Measurements from ENCODE around the gene TNFAIP6.
"Not testable (repeated sequence)": the region's sequence is repeated elsewhere in the genome, so short reads cannot be mapped to it uniquely, and the experiment has no call there.

The TNFAIP6 gene

GRCh38 chr2:151417650-151418049 is 60.3 kb downstream of the TNFAIP6 start:
- no peak for DNase-seq (ENCODE audit: low spot score)

GRCh38 chr2:151421681-151422080 is 64.3 kb downstream of the TNFAIP6 start:
- DNase-seq (ENCODE audit: low spot score) = not testable (repeated sequence)

GRCh38 chr2:151422917-151423439 is 65.6 kb downstream of the TNFAIP6 start:
- DNase-seq (ENCODE audit: low spot score) = no peak

GRCh38 chr2:151423760-151424159 is 66.4 kb downstream of the TNFAIP6 start:
- no peak for DNase-seq (ENCODE audit: low spot score)

Small RNAs within 50 kb of the gene (small RNA-seq; reads per million reads assigned to genes)
- gene MIR4773-1 = 0 reads per million in 2 experiments
- 0 to 1.3 reads per million in 2 experiments for gene RN7SL124P

All from SK-N-DZ (cell line).